Occipital lobe (tissue), 2 donors: ENCODE measurements around the gene SYNDIG1. TPM values are rescaled to one million over a fixed set of nuclear protein-coding genes. Genes with fewer than 3 reads are reported as not detected.

Source experiments
- DNase-seq: peaks from one replicate; lab custom pipeline; 2025; lab: John Stamatoyannopoulos, UW
- total RNA-seq: library from RNA; depleted of rRNA; stranded (reverse); fragments of >200 nt; gene quantifications from one replicate; pipeline ENCODE4 v1.2.3, GENCODE V29; 2014

The SYNDIG1 gene
- total RNA-seq, 1 donor from 2014 or later = 32.6 TPM

- no peak for DNase-seq
These were observed 22.6 kb upstream of the SYNDIG1 start for GRCh38 chr20:24446811-24447210.

DNA sequence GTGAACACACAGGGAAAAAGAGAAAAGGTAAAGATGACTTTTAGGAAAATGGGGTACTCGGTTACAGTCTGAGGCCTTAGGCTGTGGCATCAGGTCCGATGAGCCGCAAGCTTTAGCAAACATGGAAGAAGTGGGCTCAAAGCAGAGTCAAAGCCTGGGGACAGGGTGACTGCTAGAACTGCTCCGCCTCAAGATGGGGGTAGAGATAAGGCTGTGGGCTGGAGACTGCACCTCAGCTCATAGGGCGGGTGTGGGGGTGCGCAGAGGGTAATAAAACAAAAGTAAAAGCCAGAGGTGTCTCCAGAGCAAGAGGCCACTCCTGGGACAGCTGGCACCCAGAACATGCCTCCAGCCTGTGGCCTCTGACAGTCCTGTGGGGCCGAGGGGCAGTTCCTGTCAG is 21.3 kb upstream of the SYNDIG1 start:
- DNase-seq = no peak

DNA sequence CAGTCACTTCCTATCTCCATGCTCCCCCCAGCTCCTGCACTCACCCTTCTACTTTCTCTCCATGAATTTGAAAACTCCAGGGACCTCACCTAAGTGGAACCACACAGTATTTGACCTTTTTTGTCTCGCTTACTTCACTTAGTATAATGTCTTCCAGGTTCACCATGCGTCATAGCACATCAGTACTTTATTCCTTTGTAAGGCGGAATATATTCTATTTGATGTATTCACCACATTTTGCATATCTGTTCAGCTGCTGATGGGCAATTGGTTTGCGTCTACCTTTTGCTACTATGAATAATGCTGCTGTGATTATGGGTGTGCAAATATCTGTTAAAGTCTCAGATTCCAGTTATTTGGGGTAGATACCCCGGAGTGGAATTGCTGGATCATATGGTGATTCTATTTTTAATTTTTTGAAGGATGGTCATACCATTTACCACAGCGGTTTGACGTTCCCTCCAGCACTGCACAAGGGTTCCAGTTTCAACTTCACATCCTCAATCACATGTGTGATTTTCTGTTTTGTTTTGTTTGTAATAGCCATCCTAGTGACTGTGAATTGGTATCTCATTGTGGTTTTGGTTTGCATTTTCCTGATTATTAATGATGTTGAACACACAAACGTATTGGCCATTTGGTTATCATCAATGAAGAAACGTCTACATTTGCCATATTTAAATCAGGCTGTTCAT is 20.3 kb upstream of the SYNDIG1 start:
- DNase-seq = no peak

DNA sequence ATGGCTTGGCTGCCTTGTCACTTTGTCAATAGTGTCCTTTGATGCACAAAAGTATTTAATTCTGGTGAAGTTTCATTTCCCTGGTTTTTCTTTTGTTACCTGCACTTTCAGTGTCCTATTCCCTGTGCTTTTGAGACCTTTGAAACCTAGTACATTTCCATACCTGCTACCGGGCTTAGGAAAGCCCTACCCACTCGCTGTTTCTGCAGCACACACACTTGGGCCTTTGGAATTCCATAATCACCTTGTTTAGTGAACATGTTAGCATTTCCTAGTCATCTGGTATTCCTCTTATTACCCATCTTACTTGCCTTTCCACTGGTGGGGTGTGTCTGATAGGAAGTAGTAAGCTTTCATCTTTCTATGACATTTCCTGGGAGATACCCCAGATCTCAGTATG is 19.3 kb upstream of the SYNDIG1 start:
- no peak for DNase-seq

DNA sequence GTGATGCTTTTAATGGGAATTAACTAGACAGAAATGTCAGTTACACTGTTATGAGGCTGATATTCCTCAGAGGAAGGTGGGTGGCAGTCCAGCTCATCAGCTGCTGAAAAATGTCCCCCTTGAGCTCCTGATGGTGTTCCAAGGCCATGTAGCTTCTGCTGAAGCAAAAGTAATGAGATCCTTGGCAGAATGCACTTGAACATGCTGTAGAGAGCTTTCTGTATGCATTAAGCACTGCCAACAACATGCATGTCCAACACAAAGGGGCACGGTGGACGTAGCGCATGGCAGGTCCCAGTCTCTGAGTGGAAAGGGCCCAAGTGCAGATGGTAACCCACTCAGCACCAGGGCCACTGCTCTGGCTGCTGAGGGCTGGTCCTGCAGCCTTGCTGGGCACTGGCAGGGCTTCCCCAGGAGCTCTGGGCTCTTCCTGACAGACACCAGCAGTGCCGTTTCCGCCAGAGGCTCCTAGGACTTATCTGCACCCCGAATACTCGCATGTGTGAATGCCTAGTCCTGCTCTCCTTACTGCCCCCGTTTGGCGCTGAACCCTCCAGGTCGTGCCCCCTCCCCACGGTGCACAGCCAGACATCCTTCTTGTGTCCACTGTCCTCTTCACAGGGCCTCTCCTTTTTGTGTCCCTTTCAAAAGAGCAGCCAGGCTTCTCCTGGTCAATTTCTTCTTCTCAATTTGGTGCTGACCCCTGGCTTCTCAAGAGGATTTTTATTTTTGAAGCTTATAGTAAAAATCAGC is 18.6 kb upstream of the SYNDIG1 start:
- no peak for DNase-seq

DNA sequence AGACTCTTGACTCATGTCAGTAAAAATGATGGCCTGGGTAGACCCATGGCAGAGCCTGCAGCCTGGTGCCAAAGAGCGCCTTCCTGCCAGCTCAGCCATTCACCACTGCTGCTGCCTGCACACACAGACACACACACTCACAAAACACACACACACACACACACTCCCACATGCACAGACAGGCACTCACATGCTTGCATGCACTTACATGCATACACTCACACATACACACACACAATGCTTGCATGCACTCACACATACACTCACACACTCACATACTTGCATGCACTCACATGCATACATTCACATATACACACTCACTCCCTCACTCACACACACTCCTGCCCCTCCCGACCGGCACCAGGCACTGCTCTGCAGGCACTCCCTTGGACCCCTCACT is 18.0 kb upstream of the SYNDIG1 start:
- no peak for DNase-seq

- DNase-seq = no peak
These were observed 17.4 kb upstream of the SYNDIG1 start for GRCh38 chr20:24452016-24452415.

DNA sequence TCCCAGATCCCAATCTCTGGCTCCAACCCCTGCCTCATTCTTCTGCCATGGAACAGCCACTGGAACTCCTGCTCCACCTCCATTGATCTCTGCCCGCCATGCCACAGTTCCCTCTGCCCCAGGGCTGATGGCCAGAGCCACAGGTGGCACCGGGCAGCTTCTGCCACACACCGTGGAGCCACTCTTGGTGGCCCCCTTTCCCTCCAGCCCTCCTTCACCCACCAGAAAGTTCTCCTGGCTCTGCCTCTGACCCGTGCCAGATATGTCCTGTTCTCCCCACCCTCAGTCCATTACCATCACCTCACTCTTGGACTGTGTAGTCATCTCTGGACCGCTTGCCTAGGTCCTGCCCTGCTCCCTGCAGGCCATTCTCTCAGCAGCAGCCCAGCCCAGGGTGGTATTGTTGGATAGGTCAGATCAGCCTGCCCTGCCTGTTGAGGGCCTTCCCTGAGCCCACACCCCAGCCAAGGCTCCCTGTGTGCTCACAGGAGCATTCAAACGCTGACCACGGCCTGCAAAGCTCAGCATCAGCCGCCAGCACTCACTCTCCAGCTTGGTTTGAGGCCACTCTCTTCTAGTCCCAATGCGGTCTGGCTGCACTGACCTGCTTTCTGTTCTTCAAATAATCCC is 16.8 kb upstream of the SYNDIG1 start:
- DNase-seq = no peak

DNA sequence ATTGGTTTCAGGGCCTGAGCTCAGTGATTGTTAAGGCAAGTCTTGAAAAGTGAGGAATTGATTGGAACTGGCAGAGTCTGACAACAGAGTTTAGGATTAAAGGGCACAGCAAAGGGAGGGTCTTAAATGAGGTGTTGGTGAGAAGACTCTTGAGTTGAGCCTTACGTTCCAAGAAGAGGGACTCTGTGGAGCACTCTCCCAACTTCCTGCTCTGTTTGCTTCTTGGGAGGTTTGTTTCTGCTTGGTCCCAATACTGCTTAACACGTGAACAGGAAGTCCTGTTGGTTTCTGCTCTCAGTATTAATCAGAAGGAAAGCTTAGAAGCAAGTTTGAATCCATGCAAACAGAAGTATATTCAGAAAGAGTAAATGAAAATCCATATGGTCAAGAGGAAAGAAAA is 15.6 kb upstream of the SYNDIG1 start:
- no peak for DNase-seq

DNA sequence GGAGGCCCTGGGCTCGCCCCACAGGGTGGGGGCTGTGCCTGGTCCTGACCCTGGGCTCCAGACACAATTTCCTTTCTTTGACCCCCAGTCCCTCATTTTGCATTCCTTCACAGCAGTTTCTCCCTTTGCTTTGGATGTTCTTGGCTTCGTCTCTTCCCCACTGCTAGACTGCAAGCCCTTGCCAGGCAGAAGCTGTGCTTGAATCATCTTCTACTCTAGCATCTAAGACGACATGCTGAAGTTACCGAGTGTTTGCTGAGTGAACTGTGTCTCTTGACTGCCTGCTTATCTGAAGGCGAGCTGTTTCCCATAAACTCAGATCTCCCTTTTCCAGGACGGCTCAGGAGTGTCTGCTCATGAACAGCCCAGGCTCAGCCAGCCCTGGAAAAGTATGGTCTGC is 14.3 kb upstream of the SYNDIG1 start:
- no peak for DNase-seq

DNA sequence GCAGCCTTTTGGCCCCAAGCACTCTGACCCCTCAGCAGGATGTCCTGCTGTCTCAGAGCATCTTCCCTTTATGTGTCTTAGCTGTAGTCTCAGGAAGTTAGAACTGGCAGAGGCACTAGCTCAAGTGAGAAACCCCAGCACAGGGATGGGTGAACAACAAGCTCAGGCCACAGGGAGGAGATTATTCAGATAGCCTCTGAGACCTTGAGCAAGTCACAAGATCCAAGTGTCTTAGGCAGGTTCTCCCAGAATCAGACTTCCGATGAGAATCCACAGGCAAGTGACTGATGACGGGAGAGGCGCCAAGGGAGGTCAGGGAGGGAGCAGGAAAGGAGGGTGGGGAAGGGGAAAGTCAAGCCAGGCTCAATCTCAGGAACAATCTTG is 13.0 kb upstream of the SYNDIG1 start:
- no peak for DNase-seq

DNA sequence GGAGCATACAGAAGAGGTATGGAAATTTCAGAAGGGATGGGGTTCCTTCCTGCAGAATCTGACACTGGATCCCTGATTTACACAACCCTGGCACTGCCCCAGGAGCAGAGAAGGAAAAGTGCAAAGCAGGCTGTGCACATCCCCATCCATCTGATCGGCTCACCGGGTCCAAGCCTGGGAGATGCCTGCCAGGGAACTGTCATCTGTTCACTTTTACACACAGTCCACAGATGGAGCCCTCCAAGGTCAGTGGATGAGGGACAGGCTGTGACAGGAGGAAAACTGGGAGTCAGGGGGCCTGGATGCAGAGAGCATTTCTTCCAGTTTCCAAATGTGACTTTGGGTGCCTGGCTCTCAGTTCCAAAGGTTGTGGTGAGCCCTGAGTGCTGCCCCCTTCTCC is 11.0 kb upstream of the SYNDIG1 start:
- DNase-seq = no peak

DNA sequence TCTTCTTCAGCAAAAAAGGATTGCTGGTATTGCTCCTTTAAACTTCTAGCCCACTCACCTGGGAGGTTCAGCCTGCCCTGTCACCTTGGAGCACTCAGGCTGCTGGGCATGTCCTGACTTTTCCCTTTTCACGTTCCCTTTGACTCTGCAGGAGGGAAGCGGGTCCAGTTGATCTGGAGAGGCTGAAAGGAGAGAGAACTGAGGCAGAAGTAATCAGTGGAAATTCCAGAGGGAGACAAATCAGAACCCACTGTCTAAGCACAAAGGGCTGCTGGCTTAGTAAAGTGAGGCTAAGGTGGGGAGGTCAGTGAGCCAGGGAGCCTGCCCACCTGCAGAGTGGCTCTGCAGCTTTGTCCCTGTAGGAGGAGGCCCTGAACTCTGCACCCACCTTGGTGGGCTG is 9.7 kb upstream of the SYNDIG1 start:
- DNase-seq = no peak

GRCh38 chr20:24460712-24461111 is 8.7 kb upstream of the SYNDIG1 start:
- DNase-seq = no peak

DNA sequence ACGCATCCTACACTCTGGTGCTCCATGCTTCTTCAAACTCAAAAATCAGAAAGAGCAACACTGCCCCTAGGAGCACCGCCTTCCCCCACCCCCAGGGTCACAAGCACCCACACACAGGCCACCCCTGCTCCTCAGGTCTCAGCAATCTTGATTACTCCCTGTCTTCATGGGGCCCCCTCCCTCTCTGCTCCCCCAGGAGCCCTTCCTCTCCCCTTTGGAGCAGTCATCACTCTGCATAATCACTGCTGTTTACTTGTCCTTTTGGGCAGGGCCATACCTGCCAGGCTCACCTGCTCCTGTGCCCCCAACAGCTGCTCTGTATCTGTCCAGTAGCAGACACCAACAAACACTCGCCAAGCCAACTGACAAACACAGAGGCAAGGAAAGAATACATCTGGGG is 7.6 kb upstream of the SYNDIG1 start:
- no peak for DNase-seq

- peak; percentile 29 for DNase-seq
These were observed 6.9 kb upstream of the SYNDIG1 start for GRCh38 chr20:24462460-24463010.

DNA sequence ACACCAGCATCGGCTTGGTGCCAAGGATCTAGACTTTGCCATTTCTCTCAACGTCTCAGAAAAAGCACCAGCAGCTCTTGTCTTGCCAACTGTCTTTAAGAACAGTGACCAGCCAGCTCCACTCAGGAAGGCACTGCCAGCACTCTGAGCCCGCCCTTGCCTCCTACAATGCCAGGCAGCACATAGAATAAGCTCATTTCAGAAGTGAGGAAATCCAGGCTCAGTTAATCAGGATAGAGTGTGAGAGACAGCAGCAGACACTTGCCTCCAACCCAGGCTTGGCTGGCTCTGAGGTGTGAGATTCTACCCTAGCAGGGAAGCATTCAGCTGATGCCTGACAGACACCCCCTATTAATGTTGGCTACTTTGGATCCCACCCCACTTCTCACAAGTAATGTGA is 4.3 kb upstream of the SYNDIG1 start:
- no peak for DNase-seq

DNA sequence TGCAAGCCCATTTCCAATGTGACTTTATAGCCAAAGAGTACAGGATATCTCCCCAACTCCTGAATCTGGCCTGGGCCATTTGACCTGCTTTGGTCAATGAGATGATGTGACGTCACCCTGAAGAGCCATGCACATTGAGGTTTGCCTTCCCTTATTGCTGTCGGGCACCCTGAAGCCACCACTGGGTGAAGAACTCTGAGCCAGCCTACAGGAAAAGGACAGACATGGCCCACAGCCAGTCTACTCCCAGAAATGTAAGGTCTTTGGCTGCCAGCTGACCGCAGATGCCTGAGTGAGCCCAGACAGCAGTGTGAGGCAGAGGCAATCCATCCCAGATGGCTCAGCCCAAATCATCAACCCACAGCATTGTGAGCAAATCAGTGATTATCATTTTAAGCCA is 3.7 kb upstream of the SYNDIG1 start:
- peak; percentile 67 for DNase-seq

- no peak for DNase-seq
These were observed 871 bp upstream of the SYNDIG1 start for GRCh38 chr20:24468401-24469115.

GRCh38 chr20:24469894-24470745 is 691 bp downstream of the SYNDIG1 start:
- no peak for DNase-seq
